Measurements from ENCODE around the gene RNF41.

- no peak for TF ChIP-seq POLR2A (IDR thresholded peaks at IDR 0.05)
- TF ChIP-seq CTCF (IDR thresholded peaks at IDR 0.05): no peak
- no peak for TF ChIP-seq POLR2AphosphoS5 (IDR thresholded peaks at IDR 0.05; ENCODE audit: insufficient read depth in 1 of 2, low read depth in 1 of 2)
Measured at GRCh38 chr12:56248711-56249110, 27.0 kb upstream of the RNF41 start.

Data from vagina (tissue), 2 donors.